GM12875 (cell line): ENCODE measurements around the gene PRLR.
"Not testable (repeated sequence)": the region's sequence is repeated elsewhere in the genome, so short reads cannot be mapped to it uniquely, and the experiment has no call there.

Experiments
- H3K4me3 ChIP-seq: one replicate; pipeline ENCODE4 v1.5.1; 2011; ENCODE audit warnings: low read depth, low read length, control low read depth
- TF ChIP-seq, protein P1 (sequence below): IDR thresholded peaks from 2 replicates; pipeline ENCODE4 v1.5.1; 2011; ENCODE audit warnings: low read depth, mild to moderate bottlenecking, control low read depth, inconsistent platforms, low read length, moderate library complexity, borderline replicate concordance; ENCODE audit not compliant: insufficient read depth

PRLR gene

DNA sequence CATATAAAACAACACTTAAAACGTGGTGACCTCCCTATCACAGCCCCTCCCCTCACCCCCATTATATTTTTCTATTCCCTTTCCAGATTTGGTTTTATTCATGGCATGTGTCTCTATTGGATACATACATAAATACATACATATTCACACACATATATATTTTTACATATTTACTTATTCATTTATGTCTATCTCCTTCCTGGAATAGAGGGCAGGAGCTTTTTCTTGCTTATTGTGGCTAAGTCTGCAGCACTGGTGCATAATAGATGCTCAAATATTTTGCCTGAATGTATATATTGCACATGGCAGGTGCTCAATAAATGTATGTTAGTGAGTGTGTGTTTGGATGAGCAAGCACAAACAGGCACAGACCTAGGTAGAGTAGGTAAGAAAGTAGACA lies 185.0 kb downstream of the PRLR start:
- TF ChIP-seq, protein P1, sequence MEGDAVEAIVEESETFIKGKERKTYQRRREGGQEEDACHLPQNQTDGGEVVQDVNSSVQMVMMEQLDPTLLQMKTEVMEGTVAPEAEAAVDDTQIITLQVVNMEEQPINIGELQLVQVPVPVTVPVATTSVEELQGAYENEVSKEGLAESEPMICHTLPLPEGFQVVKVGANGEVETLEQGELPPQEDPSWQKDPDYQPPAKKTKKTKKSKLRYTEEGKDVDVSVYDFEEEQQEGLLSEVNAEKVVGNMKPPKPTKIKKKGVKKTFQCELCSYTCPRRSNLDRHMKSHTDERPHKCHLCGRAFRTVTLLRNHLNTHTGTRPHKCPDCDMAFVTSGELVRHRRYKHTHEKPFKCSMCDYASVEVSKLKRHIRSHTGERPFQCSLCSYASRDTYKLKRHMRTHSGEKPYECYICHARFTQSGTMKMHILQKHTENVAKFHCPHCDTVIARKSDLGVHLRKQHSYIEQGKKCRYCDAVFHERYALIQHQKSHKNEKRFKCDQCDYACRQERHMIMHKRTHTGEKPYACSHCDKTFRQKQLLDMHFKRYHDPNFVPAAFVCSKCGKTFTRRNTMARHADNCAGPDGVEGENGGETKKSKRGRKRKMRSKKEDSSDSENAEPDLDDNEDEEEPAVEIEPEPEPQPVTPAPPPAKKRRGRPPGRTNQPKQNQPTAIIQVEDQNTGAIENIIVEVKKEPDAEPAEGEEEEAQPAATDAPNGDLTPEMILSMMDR, result no peak
- no peak overlapping the region for H3K4me3 ChIP-seq

DNA sequence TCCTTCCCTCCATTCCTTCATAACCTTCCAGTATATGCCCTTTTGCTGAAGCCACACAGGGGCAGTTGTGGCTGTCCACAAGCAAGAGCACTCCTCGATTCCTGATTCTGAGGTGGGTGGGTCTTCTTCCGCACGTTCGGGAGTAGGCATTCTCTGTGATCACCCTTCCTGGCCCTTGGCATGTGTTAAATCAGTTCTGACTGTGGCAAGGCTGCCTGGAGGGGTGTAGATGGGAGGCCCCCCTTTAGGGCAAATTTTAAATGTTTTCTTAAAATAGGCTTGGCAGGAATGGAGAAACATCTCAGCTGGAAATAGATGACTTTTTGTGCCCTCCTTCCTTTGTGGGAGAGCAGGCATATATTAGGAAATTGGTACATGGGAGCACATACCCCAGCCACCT lies 185.6 kb downstream of the PRLR start:
- TF ChIP-seq, protein P1, result no peak

DNA sequence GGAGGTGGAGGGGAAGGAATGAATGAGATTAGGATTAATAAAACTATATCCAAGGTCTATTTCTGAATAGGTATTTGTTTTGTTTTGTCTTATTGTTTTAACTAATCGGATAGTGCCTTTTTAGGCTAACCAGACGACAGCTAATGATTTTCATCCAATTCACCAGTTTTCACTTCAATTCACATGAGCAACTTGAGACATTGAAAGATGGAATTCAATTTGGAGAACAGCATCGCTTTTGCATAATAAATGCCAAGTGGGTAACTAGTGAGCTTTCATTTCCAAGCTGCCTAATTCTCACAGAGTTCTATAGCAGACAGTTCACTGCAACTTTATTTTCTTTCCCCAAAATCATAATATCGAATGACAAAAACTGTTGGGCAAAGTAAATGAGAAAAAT lies 187.5 kb downstream of the PRLR start:
- TF ChIP-seq, protein P1, result no peak

More for the DNA sequence above, 185.6 kb downstream of the PRLR start:
- no peak overlapping the region for H3K4me3 ChIP-seq

DNA sequence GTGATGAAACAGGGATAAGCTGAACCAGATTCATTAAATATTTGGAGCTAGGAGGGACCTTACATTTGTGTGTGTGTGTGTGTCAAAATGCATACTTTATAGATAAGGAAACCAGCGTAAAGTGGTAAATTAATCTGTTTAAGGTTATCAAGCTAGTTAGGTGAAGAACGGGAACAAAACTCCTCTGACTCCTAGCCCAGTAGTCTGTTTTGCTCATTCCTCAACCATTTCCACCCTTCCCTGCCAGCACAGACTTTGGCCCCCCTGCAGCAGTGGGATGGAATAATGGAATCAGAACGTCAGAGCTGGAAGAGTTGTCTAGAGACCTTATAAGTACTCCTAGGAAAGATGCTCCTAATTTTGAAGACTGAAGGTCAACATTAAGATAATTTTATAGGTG lies 189.0 kb downstream of the PRLR start:
- TF ChIP-seq, protein P1, result no peak
- H3K4me3 ChIP-seq, result no peak overlapping the region

More for the DNA sequence above, 187.5 kb downstream of the PRLR start:
- H3K4me3 ChIP-seq, result no peak overlapping the region

DNA sequence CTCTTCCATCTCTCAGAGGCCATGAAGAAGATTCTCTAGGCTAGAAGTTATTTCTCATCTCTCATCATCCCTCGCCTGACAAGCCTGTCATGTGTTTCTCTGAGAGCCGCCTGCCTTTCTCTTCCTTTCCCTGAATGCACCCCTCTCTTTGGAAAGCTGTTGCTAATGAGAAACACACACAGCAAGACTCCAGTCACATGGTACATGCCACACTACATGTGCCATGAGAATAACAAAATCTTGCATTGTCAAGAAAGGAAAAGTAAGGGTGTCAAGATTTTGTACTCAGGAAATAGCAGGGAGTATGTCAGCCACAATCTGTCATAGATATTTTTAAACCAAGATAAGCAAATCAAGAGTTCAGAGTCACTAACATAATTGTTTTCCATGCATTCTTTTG lies 191.4 kb downstream of the PRLR start:
- TF ChIP-seq, protein P1, result no peak
- H3K4me3 ChIP-seq, result no peak overlapping the region

DNA sequence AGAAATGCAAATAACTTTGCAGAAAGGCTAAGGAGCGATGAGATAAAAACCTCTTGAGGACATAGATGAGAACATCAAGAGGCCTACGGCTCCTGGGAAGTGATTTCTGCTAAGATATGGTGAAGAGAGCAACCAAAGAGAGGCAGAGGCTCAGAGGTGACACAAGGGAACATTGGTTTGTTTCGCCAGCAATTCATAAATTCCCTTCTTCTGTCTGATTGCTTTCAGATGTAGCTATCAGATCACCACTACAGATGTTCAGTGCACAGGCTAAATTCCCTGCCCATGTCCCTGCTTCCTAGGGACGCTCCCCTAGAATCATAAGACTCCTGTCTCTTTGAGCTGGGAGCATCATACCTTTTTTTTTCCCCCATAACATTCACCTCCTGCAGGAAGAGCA lies 193.8 kb downstream of the PRLR start:
- no peak overlapping the region for H3K4me3 ChIP-seq
- TF ChIP-seq, protein P1, result no peak

DNA sequence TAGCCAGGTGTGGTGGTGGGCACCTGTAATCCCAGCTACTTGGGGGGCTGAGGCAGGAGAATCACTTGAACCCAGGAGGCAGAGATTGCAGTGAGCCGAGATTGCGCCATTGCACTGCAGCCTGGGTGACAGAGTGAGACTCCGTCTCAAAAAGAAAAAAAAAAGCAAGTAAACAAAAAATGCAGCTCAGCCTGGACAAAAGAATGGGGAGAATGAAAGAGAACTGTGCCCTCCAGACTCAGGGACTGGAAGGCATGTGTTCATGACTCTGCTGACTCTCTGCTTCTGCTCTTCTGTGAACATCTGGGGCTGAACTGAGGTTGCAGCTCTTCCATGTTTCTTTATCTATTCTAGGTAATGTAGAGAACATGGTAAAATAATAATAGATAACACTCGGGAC lies 194.4 kb downstream of the PRLR start:
- not testable (repeated sequence) for H3K4me3 ChIP-seq

DNA sequence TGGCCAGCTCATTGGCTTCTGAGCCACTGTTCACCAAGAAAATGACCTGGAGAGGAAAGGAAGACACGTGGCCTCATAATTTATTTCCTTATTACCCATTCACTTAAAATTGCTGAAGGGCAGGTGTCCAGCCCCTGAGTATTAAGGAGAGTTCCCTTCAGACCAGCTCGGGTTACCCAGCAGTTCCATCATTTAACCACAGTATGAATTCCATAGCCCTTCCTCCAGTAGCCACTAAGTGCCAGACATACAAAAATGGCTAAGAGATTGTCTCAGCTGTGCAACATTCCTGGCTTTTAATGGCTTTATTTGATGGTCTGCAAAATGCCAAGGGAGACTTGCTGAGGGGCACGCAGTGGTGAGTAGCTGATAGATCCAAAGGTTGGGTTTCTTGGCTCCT lies 195.0 kb downstream of the PRLR start:
- TF ChIP-seq, protein P1, result no peak
- H3K4me3 ChIP-seq, result no peak overlapping the region
